HFF-Myc (cell line): Measurements from ENCODE around the gene WEE1.

ENCODE experiments used
- DNase-seq: peaks from one replicate; pipeline ENCODE4 v3.0.0-alpha.2; 2011; ENCODE audit warnings: low read depth; ENCODE audit errors: extremely low read depth
- H3K4me3 ChIP-seq: replicated peaks from 2 replicates; pipeline ENCODE4 v1.5.1; 2011; ENCODE audit warnings: low read depth, mild to moderate bottlenecking, control low read depth, low read length
- TF ChIP-seq, protein P1 (sequence below): IDR thresholded peaks from 2 replicates; pipeline ENCODE4 v1.5.1; 2012; ENCODE audit warnings: mild to moderate bottlenecking, low read depth, low read length, control low read depth; ENCODE audit errors: missing control alignments

The WEE1 gene

DNA sequence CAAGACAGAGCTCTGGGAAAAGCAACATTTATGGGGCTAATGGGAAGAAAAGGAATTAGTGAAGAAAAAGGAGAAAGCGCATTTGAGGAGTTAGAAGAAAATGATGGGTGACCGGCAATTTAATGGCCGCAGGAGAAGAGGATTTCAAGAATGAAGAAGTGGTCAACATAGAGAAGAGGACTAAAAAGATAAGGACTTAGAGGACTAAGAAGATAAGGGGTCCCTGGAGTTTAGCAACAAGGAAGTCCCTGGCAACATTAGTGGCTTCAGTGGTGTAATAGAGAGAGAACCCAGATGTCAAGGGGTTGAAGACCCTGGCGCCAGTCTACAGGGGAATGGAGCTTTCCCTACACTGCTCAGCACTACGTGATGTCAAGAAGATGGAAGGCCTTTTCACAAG is 32.3 kb downstream of the WEE1 start:
- no peak for DNase-seq
- TF ChIP-seq, protein P1, sequence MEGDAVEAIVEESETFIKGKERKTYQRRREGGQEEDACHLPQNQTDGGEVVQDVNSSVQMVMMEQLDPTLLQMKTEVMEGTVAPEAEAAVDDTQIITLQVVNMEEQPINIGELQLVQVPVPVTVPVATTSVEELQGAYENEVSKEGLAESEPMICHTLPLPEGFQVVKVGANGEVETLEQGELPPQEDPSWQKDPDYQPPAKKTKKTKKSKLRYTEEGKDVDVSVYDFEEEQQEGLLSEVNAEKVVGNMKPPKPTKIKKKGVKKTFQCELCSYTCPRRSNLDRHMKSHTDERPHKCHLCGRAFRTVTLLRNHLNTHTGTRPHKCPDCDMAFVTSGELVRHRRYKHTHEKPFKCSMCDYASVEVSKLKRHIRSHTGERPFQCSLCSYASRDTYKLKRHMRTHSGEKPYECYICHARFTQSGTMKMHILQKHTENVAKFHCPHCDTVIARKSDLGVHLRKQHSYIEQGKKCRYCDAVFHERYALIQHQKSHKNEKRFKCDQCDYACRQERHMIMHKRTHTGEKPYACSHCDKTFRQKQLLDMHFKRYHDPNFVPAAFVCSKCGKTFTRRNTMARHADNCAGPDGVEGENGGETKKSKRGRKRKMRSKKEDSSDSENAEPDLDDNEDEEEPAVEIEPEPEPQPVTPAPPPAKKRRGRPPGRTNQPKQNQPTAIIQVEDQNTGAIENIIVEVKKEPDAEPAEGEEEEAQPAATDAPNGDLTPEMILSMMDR, result no peak
- H3K4me3 ChIP-seq, result no peak overlapping the region

DNA sequence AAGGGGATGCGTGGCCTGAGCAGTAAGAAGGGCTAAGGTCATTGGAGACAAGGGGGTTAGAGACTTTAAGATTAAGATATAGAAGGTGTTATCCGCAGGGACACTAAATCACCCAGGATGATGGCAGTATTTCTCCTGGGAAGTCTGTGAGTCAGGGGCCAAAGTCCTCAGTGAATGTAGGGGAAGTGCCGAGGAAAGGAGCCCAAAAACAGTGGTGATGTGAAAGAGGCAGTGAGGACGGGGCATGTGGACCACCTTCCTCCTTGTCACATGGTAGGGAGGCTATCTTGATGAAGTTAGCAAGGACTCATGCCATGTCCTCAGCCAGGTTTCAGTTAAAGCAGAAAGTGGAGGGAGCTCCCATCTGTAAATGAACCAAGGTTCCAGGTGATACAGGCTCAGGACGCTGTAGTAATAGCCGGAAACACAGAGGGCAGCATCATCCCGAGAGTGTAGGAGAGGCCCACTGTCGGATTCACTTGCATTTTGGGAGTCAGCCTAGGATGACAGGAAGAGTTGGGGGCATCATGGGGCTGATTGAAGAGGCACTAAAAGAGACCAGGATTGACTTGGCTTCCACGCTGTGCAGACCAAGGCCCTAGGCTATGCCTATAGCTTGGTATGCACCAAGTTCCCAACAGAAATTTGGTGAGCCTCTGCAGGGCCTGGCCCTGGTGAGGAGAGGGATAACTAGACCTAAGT is 33.5 kb downstream of the WEE1 start:
- TF ChIP-seq, protein P1, result no peak
- H3K4me3 ChIP-seq, result no peak overlapping the region
- no peak for DNase-seq

DNA sequence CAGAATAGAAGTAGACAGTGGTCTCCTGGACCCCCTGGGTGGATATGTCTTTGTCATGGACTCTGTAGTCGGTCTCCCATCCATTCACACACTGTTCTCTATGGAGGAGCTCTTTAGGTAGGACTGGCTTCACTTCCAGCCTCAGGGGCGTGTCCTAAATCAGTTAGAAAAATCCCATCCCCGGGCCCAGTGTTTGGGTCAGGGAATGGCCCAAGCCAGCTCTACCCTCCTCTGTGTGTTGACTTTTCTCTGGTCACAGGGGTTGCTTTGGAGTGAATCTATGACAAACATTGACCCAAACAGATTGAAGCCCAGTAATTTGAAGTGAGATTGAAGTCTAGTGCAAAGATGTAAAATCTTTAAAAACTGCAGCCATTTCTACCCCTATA is 34.0 kb downstream of the WEE1 start:
- DNase-seq, result no peak
- H3K4me3 ChIP-seq, result no peak overlapping the region
- TF ChIP-seq, protein P1, result no peak

GRCh38 chr11:9609002-9609759 is 35.7 kb downstream of the WEE1 start:
- no peak overlapping the region for H3K4me3 ChIP-seq
- TF ChIP-seq, protein P1, result no peak
- no peak for DNase-seq

GRCh38 chr11:9609841-9610240 is 36.4 kb downstream of the WEE1 start:
- no peak overlapping the region for H3K4me3 ChIP-seq
- no peak for DNase-seq
- TF ChIP-seq, protein P1, result no peak

GRCh38 chr11:9613118-9613829 is 39.8 kb downstream of the WEE1 start:
- peak; percentile 97 for DNase-seq
- H3K4me3 ChIP-seq, result peak overlapping the region; percentile 43
- TF ChIP-seq, protein P1, result peak; percentile 98
